GM18867 (cell line): Measurements from ENCODE around the gene SPACA7.

ENCODE experiments used
- ATAC-seq: cut with Tn5 transposase; IDR thresholded peaks from one replicate; pipeline ENCODE4 v1.9.1; 2021; ENCODE audit warnings: mild to moderate bottlenecking, moderate library complexity; ENCODE audit not compliant: unreplicated experiment

SPACA7 gene

GRCh38 chr13:112462408-112462807, 86.3 kb downstream of the SPACA7 start:
- no peak for ATAC-seq

- no peak for ATAC-seq
Measured at GRCh38 chr13:112464720-112465119, 88.6 kb downstream of the SPACA7 start.

GRCh38 chr13:112465251-112466131, 89.3 kb downstream of the SPACA7 start:
- no peak for ATAC-seq

GRCh38 chr13:112466132-112467058, 90.2 kb downstream of the SPACA7 start:
- no peak for ATAC-seq

GRCh38 chr13:112467236-112467635, 91.1 kb downstream of the SPACA7 start:
- ATAC-seq: no peak

GRCh38 chr13:112468069-112468468, 91.9 kb downstream of the SPACA7 start:
- ATAC-seq: no peak

GRCh38 chr13:112469071-112469745, 93.1 kb downstream of the SPACA7 start:
- no peak for ATAC-seq

- ATAC-seq: no peak
Measured at GRCh38 chr13:112473818-112474217, 97.7 kb downstream of the SPACA7 start.

GRCh38 chr13:112474869-112475268, 98.7 kb downstream of the SPACA7 start:
- no peak for ATAC-seq

- no peak for ATAC-seq
Measured at GRCh38 chr13:112475889-112476288, 99.7 kb downstream of the SPACA7 start.

- no peak for ATAC-seq
Measured at GRCh38 chr13:112477070-112477619, 101.0 kb downstream of the SPACA7 start.

- ATAC-seq: no peak
Measured at GRCh38 chr13:112479389-112479788, 103.2 kb downstream of the SPACA7 start.

- no peak for ATAC-seq
Measured at GRCh38 chr13:112481458-112481857, 105.3 kb downstream of the SPACA7 start.

- ATAC-seq: no peak
Measured at GRCh38 chr13:112483299-112483698, 107.1 kb downstream of the SPACA7 start.
